ENCODE data around the gene CUL9.

- TF ChIP-seq CTCF (IDR thresholded peaks at IDR 0.05) (no peak), POLR2A (IDR thresholded peaks at IDR 0.05) (no peak)
These were observed 59.0 kb downstream of the CUL9 start for GRCh38 chr6:43240950-43241349.

Measured in testis (tissue), 2 donors.